ENCODE data around the gene FMO3.

The FMO3 gene

DNA sequence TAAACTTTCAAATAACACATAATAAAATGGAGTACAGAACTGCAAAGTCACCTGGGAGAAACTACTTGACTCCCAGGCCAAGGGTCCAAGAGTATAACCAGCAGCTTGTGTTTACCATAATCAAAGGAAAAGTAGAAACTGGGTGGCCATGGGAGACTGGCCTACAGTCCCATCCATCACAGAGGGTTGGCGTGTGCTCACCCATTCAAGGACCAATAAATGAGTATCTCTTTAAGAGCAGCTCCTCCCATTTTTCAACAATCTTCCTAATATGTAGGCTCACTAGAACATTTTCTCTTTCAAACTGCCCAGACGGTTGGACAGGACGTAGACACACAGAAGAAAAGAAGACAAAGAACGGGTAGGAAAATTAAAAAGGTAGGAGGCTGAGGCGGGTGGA, at the start of gene FMO3:
TSS of gene FMO3 (plus strand) at position 302 of the 400 bp plus-strand sequence. CDS start 1,754 bp downstream, outside the sequence.
- no peaks in the 10 kb centered on the region for H3K9me3 Mint-ChIP-seq
- H3K27me3 Mint-ChIP-seq, result no peaks in the 10 kb centered on the region
- H3K27ac Mint-ChIP-seq, result no peak within 1 kb of the TSS
- H3K4me1 Mint-ChIP-seq (ENCODE audit: low read depth), result no peaks in the 10 kb centered on the region
- H3K4me3 Mint-ChIP-seq, result no peak within 1 kb of the TSS
- H3K36me3 Mint-ChIP-seq (ENCODE audit: low read depth), result no peaks in the 10 kb centered on the region

DNA sequence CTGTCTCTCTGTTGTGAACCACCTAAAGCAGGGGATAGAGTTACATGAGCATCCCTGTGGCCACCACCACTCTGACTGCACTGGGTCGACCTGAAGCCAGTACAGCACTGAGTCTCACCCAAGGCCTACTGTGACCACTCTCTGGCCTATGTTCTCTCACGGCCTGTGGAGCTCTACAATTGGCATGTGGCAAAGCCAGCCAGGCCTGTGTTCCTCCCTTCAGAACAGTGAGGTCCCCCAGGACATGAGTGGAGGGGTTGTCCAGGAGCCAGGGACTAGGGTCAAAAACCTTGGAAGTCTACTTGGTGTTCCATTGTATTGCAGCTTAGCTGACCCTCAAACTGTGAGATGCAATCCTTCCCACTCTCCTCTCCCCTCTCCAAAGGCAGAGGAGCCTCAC, 42.7 kb upstream of the FMO3 start:
- H3K27ac Mint-ChIP-seq, result no peak overlapping the region
- peaks cover 33% of the 10 kb centered on the region for H3K9me3 Mint-ChIP-seq
- no peaks in the 10 kb centered on the region for H3K36me3 Mint-ChIP-seq (ENCODE audit: low read depth)
- H3K4me1 Mint-ChIP-seq (ENCODE audit: low read depth), result no peaks in the 10 kb centered on the region
- H3K27me3 Mint-ChIP-seq, result peaks cover 14% of the 10 kb centered on the region
- no peak overlapping the region for H3K4me3 Mint-ChIP-seq

DNA sequence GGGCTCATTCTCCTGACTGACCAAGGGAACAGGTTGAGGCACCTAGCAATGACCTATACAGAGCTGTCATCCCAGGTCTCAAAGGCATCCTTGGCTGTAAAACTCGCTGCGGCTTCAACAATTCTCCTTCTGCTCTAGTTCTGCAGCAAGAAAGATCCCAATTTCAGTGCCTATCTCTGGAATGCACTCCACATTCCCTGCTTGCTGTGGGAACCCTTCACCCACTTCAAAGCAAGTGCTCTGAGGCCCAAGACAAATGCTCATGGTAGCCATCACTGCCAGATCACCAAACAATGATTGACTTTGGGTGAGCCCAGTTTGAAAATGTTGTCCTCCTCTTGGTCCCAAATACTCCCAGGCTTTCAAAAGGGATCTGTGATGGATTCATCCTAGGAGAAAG, 37.7 kb upstream of the FMO3 start:
- Mint-ChIP-seq H3K27me3 (peaks cover 10% of the 10 kb centered on the region), H3K4me3 (no peak overlapping the region), H3K9me3 (peaks cover 7% of the 10 kb centered on the region), H3K36me3 (ENCODE audit: low read depth) (no peaks in the 10 kb centered on the region), H3K27ac (no peak overlapping the region), H3K4me1 (ENCODE audit: low read depth) (no peaks in the 10 kb centered on the region)

- peaks cover 5% of the 10 kb centered on the region for H3K27me3 Mint-ChIP-seq
- H3K36me3 Mint-ChIP-seq (ENCODE audit: low read depth), result no peaks in the 10 kb centered on the region
- H3K4me3 Mint-ChIP-seq, result no peak overlapping the region
- no peak overlapping the region for H3K27ac Mint-ChIP-seq
- H3K9me3 Mint-ChIP-seq, result no peaks in the 10 kb centered on the region
- H3K4me1 Mint-ChIP-seq (ENCODE audit: low read depth), result no peaks in the 10 kb centered on the region
Measured at GRCh38 chr1:171055966-171056643, 34.6 kb upstream of the FMO3 start.

DNA sequence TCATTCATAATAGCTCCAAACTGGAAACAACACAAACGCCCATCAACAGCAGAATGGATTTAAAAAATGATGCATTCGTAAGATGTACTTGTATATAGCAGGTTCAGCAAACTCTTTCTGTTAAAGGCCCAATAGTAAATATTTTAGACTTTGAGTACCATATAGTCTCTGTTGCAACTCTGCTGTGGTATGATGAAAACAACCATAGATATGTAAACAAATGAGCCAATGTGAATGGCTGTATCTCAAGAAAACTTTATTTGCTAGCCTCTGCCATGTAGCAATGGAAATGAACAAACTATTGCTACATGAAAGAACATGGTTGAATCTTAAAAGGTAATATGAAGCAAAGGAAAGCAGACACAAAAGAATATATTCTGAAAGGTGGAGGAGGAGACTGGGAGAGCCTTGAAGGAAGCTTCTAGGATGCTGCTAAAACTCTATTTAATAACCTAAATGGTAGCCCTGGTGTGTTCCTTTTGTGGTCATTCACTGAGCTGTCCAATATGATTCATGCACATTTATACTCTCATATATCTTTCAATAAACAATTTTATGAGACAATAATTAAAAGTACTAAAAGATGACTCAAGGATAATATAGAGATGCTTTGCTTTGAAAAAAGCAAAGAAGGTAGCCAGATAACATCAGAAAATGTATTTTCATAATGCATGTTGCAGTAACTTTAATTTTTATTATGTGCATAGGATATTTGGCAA, 29.1 kb upstream of the FMO3 start:
- H3K4me1 Mint-ChIP-seq (ENCODE audit: low read depth), result no peaks in the 10 kb centered on the region
- no peaks in the 10 kb centered on the region for H3K27me3 Mint-ChIP-seq
- no peak overlapping the region for H3K4me3 Mint-ChIP-seq
- H3K36me3 Mint-ChIP-seq (ENCODE audit: low read depth), result no peaks in the 10 kb centered on the region
- H3K9me3 Mint-ChIP-seq, result no peaks in the 10 kb centered on the region
- no peak overlapping the region for H3K27ac Mint-ChIP-seq

- Mint-ChIP-seq H3K36me3 (ENCODE audit: low read depth) (no peaks in the 10 kb centered on the region), H3K4me1 (ENCODE audit: low read depth) (no peaks in the 10 kb centered on the region), H3K4me3 (no peak overlapping the region), H3K9me3 (no peaks in the 10 kb centered on the region), H3K27ac (no peak overlapping the region), H3K27me3 (no peaks in the 10 kb centered on the region)
Measured at GRCh38 chr1:171062902-171063301, 27.8 kb upstream of the FMO3 start.

DNA sequence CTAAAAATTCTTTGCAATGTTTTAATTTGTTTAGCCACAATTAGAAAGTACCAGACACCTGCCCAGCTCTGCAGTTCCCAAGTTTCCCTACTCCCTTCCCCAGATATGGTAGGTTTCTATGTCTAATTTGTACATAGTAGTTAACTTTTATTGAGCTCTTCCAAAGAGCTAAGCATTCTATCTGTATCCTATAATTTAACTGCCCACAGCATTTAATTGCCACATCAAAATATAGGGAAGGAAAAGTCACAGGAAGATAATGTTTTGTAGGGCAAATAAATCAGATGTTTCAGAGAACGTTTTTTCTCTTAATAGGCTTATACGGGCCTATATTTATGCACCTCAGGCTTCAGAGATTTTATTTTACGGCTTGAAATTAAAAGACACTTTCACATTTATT, 15.7 kb upstream of the FMO3 start:
- H3K36me3 Mint-ChIP-seq (ENCODE audit: low read depth), result no peaks in the 10 kb centered on the region
- no peak overlapping the region for H3K27ac Mint-ChIP-seq
- H3K4me1 Mint-ChIP-seq (ENCODE audit: low read depth), result no peaks in the 10 kb centered on the region
- no peak overlapping the region for H3K4me3 Mint-ChIP-seq
- no peaks in the 10 kb centered on the region for H3K9me3 Mint-ChIP-seq
- H3K27me3 Mint-ChIP-seq, result no peaks in the 10 kb centered on the region

GRCh38 chr1:171081314-171081753, 9.4 kb upstream of the FMO3 start:
- no peak overlapping the region for H3K27ac Mint-ChIP-seq
- no peaks in the 10 kb centered on the region for H3K9me3 Mint-ChIP-seq
- H3K27me3 Mint-ChIP-seq, result peaks cover 4% of the 10 kb centered on the region
- H3K4me1 Mint-ChIP-seq (ENCODE audit: low read depth), result no peaks in the 10 kb centered on the region
- no peak overlapping the region for H3K4me3 Mint-ChIP-seq
- H3K36me3 Mint-ChIP-seq (ENCODE audit: low read depth), result no peaks in the 10 kb centered on the region

- Mint-ChIP-seq H3K9me3 (no peaks in the 10 kb centered on the region), H3K4me3 (no peak overlapping the region), H3K36me3 (ENCODE audit: low read depth) (no peaks in the 10 kb centered on the region), H3K4me1 (ENCODE audit: low read depth) (no peaks in the 10 kb centered on the region), H3K27me3 (peaks cover 4% of the 10 kb centered on the region), H3K27ac (no peak overlapping the region)
Measured at GRCh38 chr1:171081763-171082201, 8.9 kb upstream of the FMO3 start.

DNA sequence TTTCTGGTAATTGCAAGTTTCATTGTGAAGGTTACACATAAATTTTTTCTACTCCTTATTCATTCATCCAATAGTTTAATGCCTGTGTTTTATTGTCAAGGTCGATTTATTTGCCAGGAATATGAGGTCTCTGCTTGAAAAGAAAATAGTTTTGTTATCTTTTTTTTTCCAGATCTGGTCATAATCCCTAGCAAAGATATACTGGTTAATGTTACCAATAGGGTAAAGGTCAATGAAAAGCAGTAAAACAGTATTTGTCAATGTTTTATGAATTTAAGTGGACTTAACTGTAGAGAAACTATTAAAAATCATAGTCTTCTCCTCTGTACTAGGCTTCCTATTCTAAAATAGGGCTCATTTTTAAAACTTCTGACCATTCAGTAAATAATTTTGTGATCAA, 8.1 kb upstream of the FMO3 start:
- H3K27me3 Mint-ChIP-seq, result peaks cover 4% of the 10 kb centered on the region
- H3K36me3 Mint-ChIP-seq (ENCODE audit: low read depth), result no peaks in the 10 kb centered on the region
- no peak overlapping the region for H3K27ac Mint-ChIP-seq
- no peaks in the 10 kb centered on the region for H3K4me1 Mint-ChIP-seq (ENCODE audit: low read depth)
- no peak overlapping the region for H3K4me3 Mint-ChIP-seq
- H3K9me3 Mint-ChIP-seq, result no peaks in the 10 kb centered on the region

DNA sequence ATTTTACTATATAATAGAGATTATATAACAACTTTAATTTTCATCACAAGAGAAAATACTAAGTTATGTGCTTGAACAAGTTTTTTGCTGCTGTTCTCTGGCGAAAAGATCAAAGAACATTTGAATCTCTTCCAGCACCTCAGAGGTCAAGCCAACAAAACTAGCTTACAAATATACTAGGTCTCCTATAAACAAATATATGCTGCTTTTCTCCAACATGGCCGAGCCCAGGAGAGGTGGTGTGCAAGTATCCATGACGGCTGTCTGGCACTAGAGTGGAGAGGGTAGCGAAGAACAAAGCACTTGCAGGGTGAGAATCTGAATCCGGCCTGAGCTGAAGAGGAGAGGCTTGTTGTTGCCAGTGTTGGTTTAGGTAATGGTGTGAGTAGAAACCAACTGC, 7.5 kb upstream of the FMO3 start:
- Mint-ChIP-seq H3K9me3 (no peaks in the 10 kb centered on the region), H3K27me3 (peaks cover 4% of the 10 kb centered on the region), H3K36me3 (ENCODE audit: low read depth) (no peaks in the 10 kb centered on the region), H3K4me3 (no peak overlapping the region), H3K27ac (no peak overlapping the region), H3K4me1 (ENCODE audit: low read depth) (no peaks in the 10 kb centered on the region)

GRCh38 chr1:171084091-171084490, 6.6 kb upstream of the FMO3 start:
- H3K27ac Mint-ChIP-seq, result no peak overlapping the region
- no peaks in the 10 kb centered on the region for H3K36me3 Mint-ChIP-seq (ENCODE audit: low read depth)
- H3K9me3 Mint-ChIP-seq, result no peaks in the 10 kb centered on the region
- peaks cover 4% of the 10 kb centered on the region for H3K27me3 Mint-ChIP-seq
- H3K4me3 Mint-ChIP-seq, result no peak overlapping the region
- H3K4me1 Mint-ChIP-seq (ENCODE audit: low read depth), result no peaks in the 10 kb centered on the region

DNA sequence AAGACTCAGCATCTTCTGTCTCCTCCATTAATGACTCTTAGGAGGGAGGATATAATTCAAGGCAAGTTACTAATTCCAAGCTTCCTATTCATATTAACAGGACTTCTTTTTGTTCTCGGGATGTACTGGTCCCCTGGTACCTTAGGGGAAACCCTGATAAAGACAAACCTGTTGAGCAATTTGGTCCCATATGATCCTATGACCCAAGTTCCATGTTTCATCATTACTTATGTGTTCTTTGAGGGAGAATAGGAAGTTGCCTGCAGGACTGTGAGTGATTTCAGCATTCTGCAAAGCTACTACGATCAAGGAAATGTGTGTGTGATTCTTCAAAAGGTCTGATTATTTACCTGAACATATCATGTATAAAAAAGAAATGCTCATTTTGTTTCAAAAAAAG, 5.8 kb upstream of the FMO3 start:
- peaks cover 4% of the 10 kb centered on the region for H3K27me3 Mint-ChIP-seq
- no peaks in the 10 kb centered on the region for H3K4me1 Mint-ChIP-seq (ENCODE audit: low read depth)
- no peak overlapping the region for H3K27ac Mint-ChIP-seq
- no peaks in the 10 kb centered on the region for H3K9me3 Mint-ChIP-seq
- no peak overlapping the region for H3K4me3 Mint-ChIP-seq
- no peaks in the 10 kb centered on the region for H3K36me3 Mint-ChIP-seq (ENCODE audit: low read depth)

DNA sequence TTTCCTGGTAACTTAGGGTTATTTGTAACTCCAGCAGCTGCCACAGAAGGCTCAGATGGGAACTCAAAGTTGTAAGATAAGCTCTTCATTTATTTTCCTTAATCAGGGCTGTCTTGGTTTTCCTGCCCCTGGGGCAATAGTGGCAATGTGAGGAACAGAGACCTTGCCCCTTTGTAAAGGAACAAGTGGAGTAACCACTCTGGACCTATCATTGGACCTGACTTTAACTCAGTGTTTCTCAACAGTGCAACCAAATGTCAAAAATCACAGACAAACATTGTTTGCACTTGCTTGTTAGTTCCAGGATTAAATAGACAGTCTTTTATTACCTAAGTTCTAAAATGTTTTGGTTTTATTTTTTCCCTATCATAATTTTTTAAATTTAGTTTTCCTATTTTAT, 2.8 kb upstream of the FMO3 start:
- H3K27ac Mint-ChIP-seq, result no peak overlapping the region
- H3K9me3 Mint-ChIP-seq, result no peaks in the 10 kb centered on the region
- peaks cover 4% of the 10 kb centered on the region for H3K27me3 Mint-ChIP-seq
- H3K36me3 Mint-ChIP-seq (ENCODE audit: low read depth), result no peaks in the 10 kb centered on the region
- H3K4me1 Mint-ChIP-seq (ENCODE audit: low read depth), result no peaks in the 10 kb centered on the region
- no peak overlapping the region for H3K4me3 Mint-ChIP-seq

DNA sequence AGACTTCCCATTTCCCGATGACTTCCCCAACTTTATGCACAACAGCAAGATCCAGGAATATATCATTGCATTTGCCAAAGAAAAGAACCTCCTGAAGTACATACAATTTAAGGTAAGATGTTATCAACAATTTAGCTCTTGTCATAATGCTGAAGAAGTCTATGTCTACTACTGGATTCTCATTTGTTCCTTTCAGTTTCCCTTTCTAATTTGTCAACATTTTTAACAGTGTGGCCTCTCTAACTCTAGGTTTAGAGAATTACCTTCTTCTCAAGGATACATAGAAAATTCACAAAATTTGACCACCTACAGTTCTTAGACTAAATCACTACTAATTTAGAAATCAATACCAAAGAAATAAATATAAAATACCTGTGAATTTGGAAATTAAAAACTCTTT, 13.2 kb downstream of the FMO3 start:
- Mint-ChIP-seq H3K36me3 (ENCODE audit: low read depth) (no peaks in the 10 kb centered on the region), H3K27ac (no peak overlapping the region), H3K4me1 (ENCODE audit: low read depth) (no peaks in the 10 kb centered on the region), H3K27me3 (no peaks in the 10 kb centered on the region), H3K4me3 (no peak overlapping the region), H3K9me3 (no peaks in the 10 kb centered on the region)
